Measurements from ENCODE around the gene IHH. TPM values are rescaled to one million over a fixed set of nuclear protein-coding genes. Genes with fewer than 3 reads are reported as not detected.

The IHH gene
- total RNA-seq, 1 donor from 2014 or later: 0.20 TPM

GRCh38 chr2:219021591-219021990 is 39.1 kb downstream of the IHH start:
- intact Hi-C loops (cut with micrococcal nuclease): no loop called here

- intact Hi-C loops (cut with micrococcal nuclease): no loop called here
Measured at GRCh38 chr2:219020604-219021365, 39.9 kb downstream of the IHH start.

- intact Hi-C loops (cut with micrococcal nuclease): no loop called here
Measured at GRCh38 chr2:219019436-219019835, 41.3 kb downstream of the IHH start.

- intact Hi-C loops (cut with micrococcal nuclease): no loop called here
Measured at GRCh38 chr2:219018726-219019125, 42.0 kb downstream of the IHH start.

GRCh38 chr2:219018286-219018685 is 42.4 kb downstream of the IHH start:
- intact Hi-C loops (cut with micrococcal nuclease): no loop called here

GRCh38 chr2:219017201-219017931 is 43.4 kb downstream of the IHH start:
- intact Hi-C loops (cut with micrococcal nuclease): no loop called here

- intact Hi-C loops (cut with micrococcal nuclease): no loop called here
Measured at GRCh38 chr2:219016721-219017120, 44.0 kb downstream of the IHH start.

GRCh38 chr2:219010873-219011272 is 49.8 kb downstream of the IHH start:
- intact Hi-C loops (cut with micrococcal nuclease): no loop called here

GRCh38 chr2:219010162-219010756 is 50.5 kb downstream of the IHH start:
- intact Hi-C loops (cut with micrococcal nuclease): no loop called here

GRCh38 chr2:219009294-219009693 is 51.4 kb downstream of the IHH start:
- intact Hi-C loops (cut with micrococcal nuclease): no loop called here

Other genes with a start within 250 kb of the IHH start
- not detected in 2 replicates for gene PRKAG3, start 229.1 kb downstream of the IHH start, total RNA-seq
- gene WNT6, start 201.1 kb downstream of the IHH start, total RNA-seq: 0.11 TPM in 1 of 2 replicates, not detected in the other
- gene WNT10A, start 180.1 kb downstream of the IHH start, total RNA-seq: 0.16 and 0.20 TPM in 2 replicates
- gene CDK5R2, start 101.3 kb downstream of the IHH start, total RNA-seq: not detected in 2 replicates
- gene FEV, start 75.7 kb downstream of the IHH start, total RNA-seq: not detected in 2 replicates
- gene CRYBA2, start 67.5 kb downstream of the IHH start, total RNA-seq: not detected in 2 replicates
- not detected in 2 replicates for gene CFAP65, start 19.4 kb downstream of the IHH start, total RNA-seq
- 18.8 and 20.0 TPM in 2 replicates for gene NHEJ1, start 99.9 kb upstream of the IHH start, total RNA-seq
- 1.5 and 2.1 TPM in 2 replicates for gene SLC23A3, start 109.1 kb upstream of the IHH start, total RNA-seq
- gene CNPPD1, start 116.0 kb upstream of the IHH start, total RNA-seq: 67.3 and 70.8 TPM in 2 replicates
- 79.8 and 81.1 TPM in 2 replicates for gene RETREG2, start 117.4 kb upstream of the IHH start, total RNA-seq
- gene ZFAND2B, start 145.9 kb upstream of the IHH start, total RNA-seq: 53.0 and 54.6 TPM in 2 replicates
- gene ABCB6, start 158.0 kb upstream of the IHH start, total RNA-seq: 13.8 and 14.0 TPM in 2 replicates
- gene ATG9A, start 168.7 kb upstream of the IHH start, total RNA-seq: 37.2 and 51.6 TPM in 2 replicates
- 80.1 and 83.0 TPM in 2 replicates for gene ANKZF1, start 168.9 kb upstream of the IHH start, total RNA-seq
- gene GLB1L, start 184.5 kb upstream of the IHH start, total RNA-seq: 3.7 and 5.7 TPM in 2 replicates
- 25.1 and 29.8 TPM in 2 replicates for gene STK16, start 184.6 kb upstream of the IHH start, total RNA-seq
- not detected in 2 replicates for gene TUBA4B, start 192.3 kb upstream of the IHH start, total RNA-seq
- 331 and 334 TPM in 2 replicates for gene TUBA4A, start 193.0 kb upstream of the IHH start, total RNA-seq
- 32.1 and 34.0 TPM in 2 replicates for gene DNAJB2, start 218.4 kb upstream of the IHH start, total RNA-seq
- gene PTPRN, start 248.5 kb upstream of the IHH start, total RNA-seq: not detected in 2 replicates

Measured in T-helper 2 cell treated with Interferon-gamma antibody and Interleukin-4, amounts not matched to agents 100 ng/mL and 5 ng/mL, for 36 hours (primary cell).